CD14-positive monocyte (primary cell): ENCODE measurements around the gene CNTNAP1. TPM values are rescaled to one million over a fixed set of nuclear protein-coding genes. Genes with fewer than 3 reads are reported as not detected.
"Not testable (repeated sequence)": the region's sequence is repeated elsewhere in the genome, so short reads cannot be mapped to it uniquely, and the experiment has no call there.

Experiments used
- DNase-seq, 3 donors: peaks; one replicate each; pipeline ENCODE4 v3.0.0-alpha.2; 2011 to 2022
- H2AFZ ChIP-seq: 2 replicates; pipeline ENCODE4 v1.6.0; 2012; ENCODE audit warnings: mild to moderate bottlenecking, low read depth, low read length, inconsistent platforms; ENCODE audit not compliant: insufficient read depth, poor library complexity, severe bottlenecking
- H3K27ac ChIP-seq, 2 donors: 1 replicate in 1 of 2; 2 replicates in 1 of 2; pipeline ENCODE4 v1.5.1; 2012 to 2013; ENCODE audit warnings: low read length in 2 of 2, control low read depth in 1 of 2, inconsistent platforms in 1 of 2, low read depth in 1 of 2, mild to moderate bottlenecking in 1 of 2
- H3K27me3 ChIP-seq, 2 donors: one replicate each; pipeline versions ENCODE4 v1.6.0 to v1.6.1; 2011 to 2013; ENCODE audit warnings: low read length in 2 of 2; ENCODE audit not compliant: control insufficient read depth in 2 of 2, insufficient read depth in 2 of 2
- H3K36me3 ChIP-seq, 2 donors: replicated peaks in 1 of 2; 1 replicate in 1 of 2; 2 replicates in 1 of 2; pipeline versions ENCODE4 v1.5.1 to v1.6.1; 2012 to 2013; ENCODE audit warnings: low read length in 2 of 2, control low read depth in 1 of 2, inconsistent platforms in 1 of 2, mild to moderate bottlenecking in 1 of 2; ENCODE audit not compliant: insufficient read depth in 2 of 2, control insufficient read depth in 1 of 2
- H3K4me1 ChIP-seq, 2 donors: 1 replicate in 1 of 2; 2 replicates in 1 of 2; pipeline versions ENCODE4 v1.5.1 to v1.6.1; 2012 to 2013; ENCODE audit warnings: low read length in 2 of 2, control low read depth in 1 of 2, inconsistent platforms in 1 of 2, mild to moderate bottlenecking in 1 of 2, moderate library complexity in 1 of 2; ENCODE audit not compliant: insufficient read depth in 2 of 2, control insufficient read depth in 1 of 2
- H3K4me2 ChIP-seq: replicated peaks from 2 replicates; pipeline ENCODE3; 2012; ENCODE audit warnings: low read length, moderate library complexity, mild to moderate bottlenecking; ENCODE audit not compliant: poor library complexity, severe bottlenecking; ENCODE audit errors: extremely low read depth
- H3K4me3 ChIP-seq, 3 experiments: fragments of 200-600 bp in 1 of 3; sonication (generic) in 1 of 3; replicated peaks in 1 of 3; 1 replicate in 2 of 3; 2 replicates in 1 of 3; pipeline ENCODE4 v1.5.1; 2011 to 2013; ENCODE audit warnings: low read length in 3 of 3, mild to moderate bottlenecking in 3 of 3, control low read depth in 2 of 3, low read depth in 2 of 3, inconsistent platforms in 1 of 3, moderate library complexity in 1 of 3
- H3K79me2 ChIP-seq: 2 replicates; pipeline ENCODE4 v1.6.0; 2012; ENCODE audit warnings: mild to moderate bottlenecking, control low read depth, inconsistent platforms, low read length, moderate library complexity; ENCODE audit not compliant: insufficient read depth
- H3K9ac ChIP-seq: 2 replicates; pipeline ENCODE4 v1.6.0; 2017; ENCODE audit warnings: low read length, mild to moderate bottlenecking; ENCODE audit not compliant: insufficient read depth, poor library complexity, severe bottlenecking
- H3K9me3 ChIP-seq, 2 donors: replicated peaks in 1 of 2; 1 replicate in 1 of 2; 2 replicates in 1 of 2; pipeline versions ENCODE4 v1.5.1 to v1.6.1; 2012 to 2013; ENCODE audit warnings: low read length in 2 of 2, control low read depth in 1 of 2; ENCODE audit not compliant: control insufficient read depth in 1 of 2, insufficient read depth in 1 of 2
- H4K20me1 ChIP-seq: 2 replicates; pipeline ENCODE4 v1.6.0; 2012; ENCODE audit warnings: mild to moderate bottlenecking, low read length, control low read depth, moderate library complexity; ENCODE audit not compliant: insufficient read depth
- H3K27ac Mint-ChIP-seq, 7 donors: one replicate each; pipeline ENCODE4 v1.8.0; 2020; ENCODE audit warnings: mild to moderate bottlenecking in 7 of 7, mixed read lengths in 7 of 7, moderate library complexity in 6 of 7, inconsistent platforms in 2 of 7
- H3K27me3 Mint-ChIP-seq, 3 donors: one replicate each; pipeline ENCODE4 v1.8.0; 2021 to 2022; ENCODE audit warnings: low read depth in 3 of 3, mild to moderate bottlenecking in 3 of 3, mixed read lengths in 3 of 3, moderate library complexity in 3 of 3, inconsistent platforms in 1 of 3
- H3K36me3 Mint-ChIP-seq, 2 donors: one replicate each; pipeline ENCODE4 v1.8.0; 2020; ENCODE audit warnings: mixed read lengths in 2 of 2, inconsistent platforms in 1 of 2, mild to moderate bottlenecking in 1 of 2
- H3K4me1 Mint-ChIP-seq: one replicate; pipeline ENCODE4 v1.8.0; 2020; ENCODE audit warnings: mild to moderate bottlenecking, mixed read lengths
- H3K4me3 Mint-ChIP-seq, 2 donors: one replicate each; pipeline ENCODE4 v1.8.0; 2020; ENCODE audit warnings: mild to moderate bottlenecking in 2 of 2, mixed read lengths in 2 of 2, moderate library complexity in 1 of 2
- H3K9me3 Mint-ChIP-seq, 7 donors: one replicate each; pipeline ENCODE4 v1.8.0; 2020 to 2022; ENCODE audit warnings: mixed read lengths in 7 of 7, mild to moderate bottlenecking in 6 of 7, moderate library complexity in 6 of 7, inconsistent platforms in 2 of 7
- CTCF ChIP-seq: fragments of 200-600 bp; IDR thresholded peaks from one replicate; pipeline ENCODE4 v1.8.0; 2022; ENCODE audit warnings: antibody characterized with exemption, mild to moderate bottlenecking
- WGBS: methylation state at CpG from one replicate; pipeline ENCODE4 v1.1.5; 2013; ENCODE audit warnings: missing lambda C conversion rate; ENCODE audit not compliant: insufficient coverage; 5-methylcytosine and 5-hydroxymethylcytosine counted together
- intact Hi-C, 2 donors: fragments of 100-400 bp; cut with micrococcal nuclease; formaldehyde crosslinking; loops; one replicate each; pipeline versions ENCODE4 v1.15.0 to v1.15.1; 2023
- polyA plus RNA-seq, 3 donors: library from polyadenylated mRNA; depleted of rRNA in 1 of 3; unstranded in 2 of 3; stranded (reverse) in 1 of 3; fragments of 300-500 nt in 2 of 3; fragments of >200 nt in 1 of 3; fragmentation: Illumina TruSeq in 2 of 3; gene quantifications; 1 replicate in 2 of 3; 2 replicates in 1 of 3; pipeline ENCODE4 v1.2.3, GENCODE V29; 2012 to 2021

CNTNAP1 gene
- polyA plus RNA-seq, 3 donors = 0.23 to 0.24 TPM; not detected in 1

GRCh38 chr17:42659079-42659931, 23.0 kb upstream of the CNTNAP1 start, which contains the start of gene TUBG2:
TSS of gene TUBG2 (plus strand) at chr17:42659284. CDS start at chr17:42659504, 220 bp downstream.
- Histone ChIP-seq H3K4me3 (peak within 1 kb of the TSS; percentile 21 to 89 (median 51)), H2AFZ (peak within 1 kb of the TSS; percentile 89), H3K4me1 (peaks cover 11 to 13% of the 10 kb centered on the region in 2 donors), H3K27me3 (peaks cover 0 to 5% of the 10 kb centered on the region in 2 donors), H3K9ac (peak within 1 kb of the TSS; percentile 58), H3K4me2 (peak within 1 kb of the TSS; percentile 90), H3K9me3 (no peaks in the 10 kb centered on the region), H3K36me3 (no peaks in the 10 kb centered on the region), H4K20me1 (no peaks in the 10 kb centered on the region), H3K79me2 (no peaks in the 10 kb centered on the region), H3K27ac (no peak within 1 kb of the TSS)
- intact Hi-C loops = no loop called here
- peak within 1 kb of the TSS in 2 of 7 donors; percentile 16 to 82 for H3K27ac Mint-ChIP-seq
- 1% methylated on average over 49 of the region's 59 CpGs for WGBS
- peak in 2 of 3 donors; percentile 33 to 39 for DNase-seq
- no peaks in the 10 kb centered on the region for H3K36me3 Mint-ChIP-seq
- peaks cover 0 to 6% (median 3%) of the 10 kb centered on the region in 7 donors for H3K9me3 Mint-ChIP-seq
- H3K4me3 Mint-ChIP-seq = peak within 1 kb of the TSS; percentile 89 to 95
- peaks cover 23% of the 10 kb centered on the region for H3K4me1 Mint-ChIP-seq
- peaks cover 15 to 26% (median 18%) of the 10 kb centered on the region in 3 donors for H3K27me3 Mint-ChIP-seq
- TF ChIP-seq CTCF = no peak

- H3K27me3 ChIP-seq, DNase-seq, H3K79me2 ChIP-seq, H3K9ac ChIP-seq, H3K36me3 Mint-ChIP-seq, H4K20me1 ChIP-seq, H3K9me3 ChIP-seq, H3K36me3 ChIP-seq, H3K27ac Mint-ChIP-seq, H3K4me3 ChIP-seq, H3K9me3 Mint-ChIP-seq, intact Hi-C loops, H3K27ac ChIP-seq: not testable (repeated sequence)
- Mint-ChIP-seq H3K4me1 (peaks cover 23% of the 10 kb centered on the region), H3K4me3 (peak overlapping the region in 1 of 2 donors; percentile 89), H3K27me3 (peaks cover 9 to 20% (median 12%) of the 10 kb centered on the region in 3 donors)
- WGBS = no CpG with 5 or more reads among the region's 14 CpGs
- Histone ChIP-seq H3K4me1 (peaks cover 11 to 13% of the 10 kb centered on the region in 2 donors), H3K4me2 (peak overlapping the region; percentile 90), H2AFZ (peak overlapping the region; percentile 89)
Observed at GRCh38 chr17:42659932-42660274, 22.4 kb upstream of the CNTNAP1 start.
